IPS DF 6.9 (cell line): ENCODE results near the gene XIAP.
"Not testable (repeated sequence)": the region's sequence is repeated elsewhere in the genome, so short reads cannot be mapped to it uniquely, and the experiment has no call there.

ENCODE experiments used
- DNase-seq: peaks from one replicate; pipeline ENCODE4 v3.0.0-alpha.2; 2013; ENCODE audit warnings: low read depth, low spot score
- H3K27ac ChIP-seq: one replicate; pipeline ENCODE4 v1.5.1; 2013; ENCODE audit warnings: low read length, control low read depth
- H3K27me3 ChIP-seq: 2 replicates; pipeline ENCODE4 v1.6.1; 2013; ENCODE audit warnings: mild to moderate bottlenecking, low read length; ENCODE audit not compliant: control insufficient read depth, insufficient read depth
- H3K36me3 ChIP-seq: 2 replicates; pipeline ENCODE4 v1.6.1; 2013; ENCODE audit warnings: low read length; ENCODE audit not compliant: control insufficient read depth, insufficient read depth
- H3K4me1 ChIP-seq: 2 replicates; pipeline ENCODE4 v1.6.1; 2013; ENCODE audit warnings: low read length; ENCODE audit not compliant: control insufficient read depth, insufficient read depth
- H3K4me3 ChIP-seq: 2 replicates; pipeline ENCODE4 v1.5.1; 2013; ENCODE audit warnings: mild to moderate bottlenecking, low read length
- H3K9me3 ChIP-seq: 2 replicates; pipeline ENCODE4 v1.6.1; 2013; ENCODE audit warnings: low read length, inconsistent platforms; ENCODE audit not compliant: control insufficient read depth, insufficient read depth
- WGBS: extraction: QIAGEN DNeasy Blood & Tissue Kit; methylation state at CpG from one replicate; pipeline ENCODE4 v1.1.7; 2013; ENCODE audit warnings: mixed read lengths, missing lambda C conversion rate; ENCODE audit not compliant: insufficient read length, insufficient coverage; 5-methylcytosine and 5-hydroxymethylcytosine counted together

Gene XIAP

GRCh38 chrX:123909523-123909922 lies 49.7 kb downstream of the XIAP start:
- Histone ChIP-seq H3K27ac (no peak overlapping the region), H3K36me3 (no peaks in the 10 kb centered on the region), H3K4me1 (no peaks in the 10 kb centered on the region), H3K4me3 (no peak overlapping the region), H3K27me3 (no peaks in the 10 kb centered on the region), H3K9me3 (no peaks in the 10 kb centered on the region)
- DNase-seq, result no peak
- no CpG with 5 or more reads among the region's 4 CpGs for WGBS

GRCh38 chrX:123917069-123917468 lies 57.2 kb downstream of the XIAP start:
- Histone ChIP-seq H3K27me3 (no peaks in the 10 kb centered on the region), H3K4me1 (no peaks in the 10 kb centered on the region), H3K36me3 (no peaks in the 10 kb centered on the region), H3K27ac (no peak overlapping the region), H3K4me3 (no peak overlapping the region), H3K9me3 (no peaks in the 10 kb centered on the region)
- no peak for DNase-seq

GRCh38 chrX:123918106-123918721 lies 58.4 kb downstream of the XIAP start:
- Histone ChIP-seq H3K27ac (no peak overlapping the region), H3K27me3 (no peaks in the 10 kb centered on the region), H3K36me3 (no peaks in the 10 kb centered on the region), H3K4me3 (no peak overlapping the region), H3K4me1 (no peaks in the 10 kb centered on the region), H3K9me3 (no peaks in the 10 kb centered on the region)
- no peak for DNase-seq
- no CpG with 5 or more reads among the region's 4 CpGs for WGBS

- H3K27me3 ChIP-seq, result no peaks in the 10 kb centered on the region
- no peaks in the 10 kb centered on the region for H3K9me3 ChIP-seq
- no peaks in the 10 kb centered on the region for H3K4me1 ChIP-seq
- no peaks in the 10 kb centered on the region for H3K36me3 ChIP-seq
- WGBS, result no CpG with 5 or more reads among the region's 1 CpG
- DNase-seq, result no peak
- no peak overlapping the region for H3K27ac ChIP-seq
- H3K4me3 ChIP-seq, result no peak overlapping the region
Observed at GRCh38 chrX:123920105-123920785, 60.4 kb downstream of the XIAP start.

- no peak overlapping the region for H3K27ac ChIP-seq
- H3K36me3 ChIP-seq, result no peaks in the 10 kb centered on the region
- DNase-seq, result no peak
- no peaks in the 10 kb centered on the region for H3K9me3 ChIP-seq
- H3K4me1 ChIP-seq, result no peaks in the 10 kb centered on the region
- no peak overlapping the region for H3K4me3 ChIP-seq
- no peaks in the 10 kb centered on the region for H3K27me3 ChIP-seq
- no CpG with 5 or more reads among the region's 2 CpGs for WGBS
Observed at GRCh38 chrX:123923211-123923610, 63.4 kb downstream of the XIAP start.

- Histone ChIP-seq H3K36me3 (no peaks in the 10 kb centered on the region), H3K4me3 (no peak overlapping the region), H3K27me3 (no peaks in the 10 kb centered on the region), H3K4me1 (no peaks in the 10 kb centered on the region), H3K27ac (no peak overlapping the region), H3K9me3 (no peaks in the 10 kb centered on the region)
- WGBS, result no CpG with 5 or more reads among the region's 1 CpG
- peak; percentile 29 for DNase-seq
Observed at GRCh38 chrX:123924186-123924585, 64.3 kb downstream of the XIAP start.

- Histone ChIP-seq H3K36me3 (no peaks in the 10 kb centered on the region), H3K27ac (no peak overlapping the region), H3K4me1 (no peaks in the 10 kb centered on the region), H3K4me3 (no peak overlapping the region), H3K27me3 (no peaks in the 10 kb centered on the region), H3K9me3 (no peaks in the 10 kb centered on the region; the same call in 1 of the 2 replicates)
- WGBS, result no CpG with 5 or more reads among the region's 2 CpGs
- no peak for DNase-seq
Observed at GRCh38 chrX:123927845-123928244, 68.0 kb downstream of the XIAP start.

- H3K27ac ChIP-seq, H3K27me3 ChIP-seq, H3K4me3 ChIP-seq, H3K36me3 ChIP-seq, H3K4me1 ChIP-seq, DNase-seq, H3K9me3 ChIP-seq: not testable (repeated sequence)
- no CpG with 5 or more reads among the region's 2 CpGs for WGBS
Observed at GRCh38 chrX:123932055-123932454, 72.2 kb downstream of the XIAP start.

- no peaks in the 10 kb centered on the region for H3K36me3 ChIP-seq
- H3K27ac ChIP-seq, result no peak overlapping the region
- H3K27me3 ChIP-seq, result no peaks in the 10 kb centered on the region
- H3K4me3 ChIP-seq, result no peak overlapping the region
- no peak for DNase-seq
- no peaks in the 10 kb centered on the region for H3K4me1 ChIP-seq
- H3K9me3 ChIP-seq, result no peaks in the 10 kb centered on the region
- WGBS, result no CpG with 5 or more reads among the region's 1 CpG
Observed at GRCh38 chrX:123943074-123943473, 83.2 kb downstream of the XIAP start.

GRCh38 chrX:123943488-123943887 lies 83.6 kb downstream of the XIAP start:
- H3K4me1 ChIP-seq, result no peaks in the 10 kb centered on the region
- no peak for DNase-seq
- WGBS, result no CpG with 5 or more reads among the region's 2 CpGs

GRCh38 chrX:123949846-123950245 lies 90.0 kb downstream of the XIAP start:
- DNase-seq, result no peak
- H3K4me3 ChIP-seq, result no peak overlapping the region
- H3K9me3 ChIP-seq, result no peaks in the 10 kb centered on the region
- H3K4me1 ChIP-seq, result no peaks in the 10 kb centered on the region
- H3K36me3 ChIP-seq, result no peaks in the 10 kb centered on the region
- WGBS, result no CpG with 5 or more reads among the region's 2 CpGs
- H3K27ac ChIP-seq, result no peak overlapping the region
- no peaks in the 10 kb centered on the region for H3K27me3 ChIP-seq

More at GRCh38 chrX:123943488-123943887, 83.6 kb downstream of the XIAP start:
- Histone ChIP-seq H3K27me3 (no peaks in the 10 kb centered on the region), H3K36me3 (no peaks in the 10 kb centered on the region), H3K27ac (no peak overlapping the region), H3K9me3 (no peaks in the 10 kb centered on the region), H3K4me3 (no peak overlapping the region)
